HL-60/S4 treated with phorbol 12-myristate 13-acetate at 8.2 ng/mL for 4 days and 3 days (cell line): ENCODE data around the gene BMP8B.
"Not testable (repeated sequence)": the region's sequence is repeated elsewhere in the genome, so short reads cannot be mapped to it uniquely, and the experiment has no call there.

Experiments
- in situ Hi-C: fragments of 300-500 bp; cut with MboI; formaldehyde crosslinking; loops from 2 replicates; pipeline ENCODE4 v1.15.0; 2022; ENCODE audit warnings: low sequenced_read_pairs

The BMP8B gene

GRCh38 chr1:39781349-39781715, 7.3 kb downstream of the BMP8B start:
- in situ Hi-C loops: no loop called here

GRCh38 chr1:39779821-39780220, 8.8 kb downstream of the BMP8B start:
- in situ Hi-C loops: no loop called here

GRCh38 chr1:39779137-39779536, 9.5 kb downstream of the BMP8B start:
- in situ Hi-C loops: no loop called here

- in situ Hi-C loops: not testable (repeated sequence)
These were observed 10.1 kb downstream of the BMP8B start for GRCh38 chr1:39778463-39779099.

- in situ Hi-C loops: not testable (repeated sequence)
These were observed 10.8 kb downstream of the BMP8B start for GRCh38 chr1:39777896-39778295.

- in situ Hi-C loops: no loop called here
These were observed 11.4 kb downstream of the BMP8B start for GRCh38 chr1:39777306-39777705.

- in situ Hi-C loops: no loop called here
These were observed 11.8 kb downstream of the BMP8B start for GRCh38 chr1:39776886-39777285.

- in situ Hi-C loops: no loop called here
These were observed 12.3 kb downstream of the BMP8B start for GRCh38 chr1:39776400-39776713.

GRCh38 chr1:39775676-39776399, 12.8 kb downstream of the BMP8B start:
- in situ Hi-C loops: not testable (repeated sequence)

- in situ Hi-C loops: not testable (repeated sequence)
These were observed 13.5 kb downstream of the BMP8B start for GRCh38 chr1:39775141-39775540.

GRCh38 chr1:39773369-39773979, 15.2 kb downstream of the BMP8B start:
- in situ Hi-C loops: not testable (repeated sequence)

GRCh38 chr1:39771022-39771532, 17.6 kb downstream of the BMP8B start, which contains the start of gene OXCT2:
Gene OXCT2, minus strand, starts transcription at chr1:39771348. Its CDS starts 93 bp downstream, at chr1:39771255.
- in situ Hi-C loops: not testable (repeated sequence)

- in situ Hi-C loops: not testable (repeated sequence)
These were observed 18.3 kb downstream of the BMP8B start for GRCh38 chr1:39770100-39771021.

GRCh38 chr1:39769502-39769901, 19.2 kb downstream of the BMP8B start:
- in situ Hi-C loops: not testable (repeated sequence)

- in situ Hi-C loops: not testable (repeated sequence)
These were observed 22.2 kb downstream of the BMP8B start for GRCh38 chr1:39766466-39766865.

GRCh38 chr1:39764512-39764911, 24.2 kb downstream of the BMP8B start:
- in situ Hi-C loops: not testable (repeated sequence)

GRCh38 chr1:39763619-39764374, 24.9 kb downstream of the BMP8B start:
- in situ Hi-C loops: not testable (repeated sequence)

- in situ Hi-C loops: no loop called here
These were observed 25.8 kb downstream of the BMP8B start for GRCh38 chr1:39762550-39763540.
